GM19035 (cell line): ENCODE results near the gene MINDY4.

Experiments
- ATAC-seq: cut with Tn5 transposase; IDR thresholded peaks from one replicate; pipeline ENCODE4 v1.9.1; 2021; ENCODE audit not compliant: unreplicated experiment

The MINDY4 gene

DNA sequence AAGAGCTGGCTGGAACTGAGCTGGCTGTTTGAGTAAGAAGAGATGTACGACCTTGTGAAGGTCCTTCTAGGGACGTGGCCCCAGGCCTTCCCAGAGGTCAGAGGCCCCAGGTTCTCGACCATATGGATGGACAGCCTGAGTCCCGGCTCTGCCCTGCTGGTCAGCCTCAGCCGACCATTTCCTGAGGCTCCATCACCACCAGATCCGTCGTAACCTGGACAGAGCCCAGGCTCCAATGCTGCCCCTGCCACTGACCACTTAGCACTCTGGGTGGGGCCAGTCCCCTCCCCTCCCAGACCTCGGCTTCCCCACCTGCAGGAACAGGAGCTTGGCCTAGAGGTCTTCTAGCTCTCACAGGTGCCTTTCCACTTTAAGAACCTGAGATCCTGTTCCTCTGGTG lies 29.9 kb upstream of the MINDY4 start:
- ATAC-seq: no peak

DNA sequence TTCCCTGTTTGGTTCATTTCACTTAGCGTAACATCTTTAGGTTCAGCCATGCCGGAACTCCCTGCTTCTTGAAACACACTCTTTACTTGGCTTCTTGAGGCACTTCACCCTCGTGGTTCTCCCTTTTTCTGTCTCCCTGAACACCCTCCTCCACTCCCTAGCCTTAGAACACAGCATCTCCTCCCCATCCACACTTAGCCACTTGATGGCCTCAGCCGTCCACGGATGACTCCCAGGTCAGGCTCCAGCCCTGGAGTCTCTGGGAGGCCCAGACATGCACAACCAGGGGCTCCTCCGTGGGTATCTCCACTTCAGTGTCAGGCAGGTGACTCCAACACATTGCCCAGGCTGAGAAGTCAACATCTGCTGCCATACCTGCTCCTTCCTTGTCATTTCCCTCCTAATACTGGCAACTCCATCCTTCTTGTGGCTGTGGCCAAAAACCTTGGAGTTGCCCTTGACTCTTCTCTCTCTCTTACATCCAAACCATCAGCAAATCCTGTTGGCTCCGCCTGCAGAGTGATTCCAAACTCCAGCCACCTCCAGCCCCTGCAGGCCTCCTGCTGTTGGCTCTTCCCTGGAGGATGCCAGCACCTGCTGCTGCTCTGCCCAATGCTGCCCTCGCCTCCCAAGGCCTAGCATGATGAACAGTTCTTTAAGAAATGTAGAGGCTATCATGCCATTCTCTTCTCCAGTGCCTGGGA lies 27.7 kb upstream of the MINDY4 start:
- ATAC-seq: no peak

DNA sequence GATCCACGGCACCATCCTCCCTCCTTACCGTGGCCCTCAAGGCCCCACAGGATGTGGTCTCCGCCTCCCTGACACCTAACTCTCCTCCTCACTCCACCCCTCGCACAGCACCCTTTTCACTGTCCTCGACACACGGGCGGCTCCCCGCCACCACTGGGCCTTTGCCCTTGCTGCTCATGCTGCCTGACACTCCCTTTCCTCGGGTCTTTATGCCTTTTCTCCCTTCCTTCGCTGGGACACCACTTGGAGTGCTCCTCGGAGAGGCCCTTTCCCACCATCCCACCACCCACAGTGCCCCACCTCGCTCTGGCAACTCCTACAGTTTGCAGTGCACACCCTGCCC lies 27.2 kb upstream of the MINDY4 start:
- no peak for ATAC-seq

DNA sequence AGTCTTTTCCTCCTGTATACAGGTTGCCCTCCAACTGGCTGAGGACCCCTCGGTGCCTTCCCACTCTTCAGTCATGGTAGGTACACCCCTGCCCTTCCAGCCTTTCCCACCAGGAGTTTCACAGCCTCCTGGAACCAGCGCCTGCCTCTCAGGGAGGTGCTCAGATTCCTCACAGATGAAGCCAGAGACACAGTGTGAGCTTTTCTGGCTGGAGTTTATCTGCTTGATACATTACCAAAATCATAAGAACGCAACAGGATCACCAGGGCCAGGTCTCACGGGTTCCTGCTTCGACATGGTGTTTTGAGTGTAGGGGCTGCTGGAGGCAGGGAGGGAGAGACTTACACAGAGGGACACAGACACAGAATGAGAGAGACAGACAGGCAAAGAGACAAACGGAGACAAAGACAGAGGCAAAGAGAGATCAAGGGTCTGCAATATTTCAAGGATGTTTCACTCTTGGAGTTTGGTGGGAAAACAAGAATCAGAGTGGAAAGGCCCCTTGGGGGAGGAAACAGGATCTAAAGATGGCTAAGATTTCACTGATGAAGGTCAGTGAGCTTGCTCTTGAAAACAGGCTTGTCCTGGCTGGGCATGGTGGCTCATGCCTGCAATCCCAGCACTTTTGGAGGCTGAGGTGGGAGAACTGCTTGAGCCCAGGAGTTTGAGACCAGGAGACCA lies 25.8 kb upstream of the MINDY4 start:
- ATAC-seq: no peak

DNA sequence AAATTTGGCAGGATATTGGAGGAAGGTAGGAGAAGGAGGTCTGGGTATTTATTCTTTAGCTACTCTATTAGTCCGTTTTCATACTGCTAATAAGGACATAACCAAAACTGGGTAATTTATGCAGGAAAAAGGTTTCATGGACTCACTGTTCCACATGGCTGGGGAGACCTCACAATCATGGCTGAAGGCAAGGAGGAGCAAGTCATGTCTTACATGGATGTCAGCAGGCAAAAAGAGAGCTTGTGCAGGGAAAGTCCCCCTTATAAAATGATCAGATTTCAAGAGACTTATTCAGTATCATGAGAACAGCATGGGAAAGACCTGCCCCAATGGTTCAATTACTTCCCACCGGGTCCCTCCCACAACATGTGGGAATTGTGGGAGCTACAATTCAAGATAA lies 21.2 kb upstream of the MINDY4 start:
- ATAC-seq: no peak

DNA sequence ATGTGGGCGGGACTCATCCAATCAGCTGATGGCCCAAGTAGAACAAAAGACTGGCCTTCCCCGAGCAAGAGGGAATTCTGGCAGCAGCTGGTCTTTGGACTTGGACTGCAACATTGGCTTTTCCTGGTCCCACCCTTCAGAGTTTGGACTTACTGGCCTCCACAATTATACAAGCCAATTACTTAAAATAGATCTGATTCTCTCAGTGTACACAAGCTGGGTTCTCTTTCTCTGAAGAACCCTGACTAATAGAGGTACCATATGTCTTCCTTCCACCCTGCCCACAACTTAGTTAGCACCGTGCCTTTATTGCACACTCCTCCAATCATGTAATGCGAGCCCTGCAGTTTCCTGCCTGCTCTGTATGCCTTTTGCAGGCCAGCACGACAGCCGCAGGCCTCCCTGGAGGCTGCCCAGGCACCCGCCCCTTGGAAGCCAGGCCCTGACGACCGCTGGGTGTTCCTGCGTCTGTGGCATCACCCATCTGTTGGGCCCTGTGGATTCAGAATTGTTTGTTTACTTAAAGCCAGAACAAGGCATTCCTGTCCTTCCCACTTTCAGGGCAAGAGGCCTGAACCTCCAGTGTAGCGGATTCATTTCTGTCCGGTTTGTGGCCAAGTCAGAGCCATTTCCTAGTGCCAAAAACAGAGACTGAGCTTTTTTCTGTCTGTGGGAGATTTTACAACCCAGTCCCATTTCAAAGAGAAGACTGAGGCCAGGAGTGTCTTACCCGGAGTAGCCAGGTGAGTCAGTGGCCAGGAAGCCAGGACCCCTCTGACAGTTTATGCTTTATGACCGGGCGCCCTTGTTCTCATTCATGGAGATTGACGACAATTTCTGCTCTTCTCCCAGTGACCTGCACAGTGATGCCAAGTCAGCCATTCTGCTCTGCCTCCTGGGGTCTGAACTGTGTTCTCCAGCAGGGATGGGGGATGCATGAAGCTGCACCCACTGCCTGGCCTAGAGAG lies 20.2 kb upstream of the MINDY4 start:
- ATAC-seq: no peak

DNA sequence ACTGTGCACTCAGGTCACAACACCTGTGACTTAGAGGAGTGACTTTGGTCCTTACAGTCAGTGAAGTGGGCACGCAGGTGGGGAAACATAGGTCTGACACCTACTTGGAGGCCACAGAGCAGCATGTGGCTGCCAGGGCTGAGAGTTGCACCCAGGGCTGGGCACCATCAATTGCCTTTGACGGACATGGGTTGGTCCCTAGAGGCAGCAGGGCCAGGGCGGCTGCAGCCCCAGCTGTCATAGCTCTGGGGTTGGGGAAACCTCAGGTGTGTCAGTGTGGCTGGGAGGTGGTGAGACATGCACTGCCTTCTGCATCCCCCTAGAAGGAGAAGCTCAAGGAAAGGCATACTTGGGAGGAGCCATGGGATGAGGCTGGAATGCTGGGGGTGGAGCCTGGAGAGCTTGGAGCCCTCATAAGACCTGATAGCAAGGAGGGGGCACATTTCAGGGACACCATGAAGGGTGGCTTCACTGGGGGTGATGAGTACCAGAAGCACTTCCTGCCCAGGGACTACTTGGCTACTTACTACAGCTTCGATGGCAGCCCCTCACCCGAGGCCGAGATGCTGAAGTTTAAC lies 19.4 kb upstream of the MINDY4 start, which contains the start of gene INMT:
TSS of gene INMT (plus strand) at position 440 of the 578 bp plus-strand sequence. CDS start at position 456, 16 bp downstream.
- ATAC-seq: no peak

DNA sequence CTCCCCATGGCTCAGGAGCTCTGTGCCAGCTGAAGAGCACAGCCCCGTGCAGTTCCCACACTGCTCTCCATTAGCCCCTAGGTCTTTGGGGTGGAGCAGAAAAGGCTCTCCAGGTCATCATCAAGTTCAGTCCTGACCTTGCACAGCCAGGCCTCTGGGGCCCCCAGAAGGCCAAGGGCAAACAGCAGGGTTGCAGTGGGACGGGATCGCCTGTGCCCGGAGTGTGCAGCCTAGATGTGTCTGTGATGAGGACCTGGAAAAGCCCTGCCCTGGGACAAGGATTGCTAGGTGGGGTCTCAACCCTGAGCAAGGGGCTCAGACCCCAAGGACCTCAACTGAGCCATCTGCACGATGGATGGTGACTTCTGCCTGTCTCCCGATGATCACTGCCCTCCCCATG lies 18.7 kb upstream of the MINDY4 start:
- no peak for ATAC-seq

DNA sequence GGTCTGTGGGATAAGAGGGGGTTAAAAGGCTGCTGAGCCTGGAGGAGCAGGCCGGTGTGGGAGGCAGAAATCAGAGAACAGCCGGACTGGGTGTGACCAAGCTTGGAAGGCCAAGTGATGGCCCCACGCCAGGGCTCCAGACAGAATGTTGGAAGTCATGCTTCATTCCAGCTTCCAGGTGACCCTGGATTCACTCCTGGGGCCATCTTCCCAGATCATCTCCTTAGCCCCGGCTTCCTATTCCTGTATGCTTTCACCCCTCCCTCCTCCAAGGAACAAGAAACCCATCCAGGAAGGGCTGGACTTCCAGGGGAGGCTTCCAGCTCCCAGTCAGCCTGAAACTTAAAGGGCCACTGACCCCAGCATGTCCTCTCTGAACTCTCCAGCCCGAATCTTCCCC lies 18.2 kb upstream of the MINDY4 start:
- ATAC-seq: no peak

DNA sequence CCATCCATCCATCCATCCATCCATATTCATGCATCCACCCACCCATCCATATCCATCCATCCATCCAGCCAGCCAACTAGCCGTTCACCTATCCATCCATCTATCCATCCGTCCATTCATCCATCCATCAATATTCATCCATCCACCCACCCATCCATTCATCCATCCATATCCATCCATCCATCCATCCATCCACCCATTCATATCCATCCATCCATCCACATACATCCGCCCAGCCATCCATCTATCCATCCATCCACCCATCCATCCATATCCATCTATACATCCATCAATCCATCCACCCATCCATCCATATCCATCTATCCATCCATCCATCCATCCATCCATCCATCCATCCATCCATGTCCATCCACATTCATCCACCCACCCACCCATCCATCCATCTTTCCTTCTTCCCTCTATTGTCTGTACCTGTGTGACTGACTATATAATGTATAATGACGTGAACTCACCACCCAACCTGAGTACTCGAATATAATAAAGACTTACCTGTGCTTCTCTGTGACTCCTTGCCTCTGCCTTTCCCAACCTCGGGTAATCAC lies 16.8 kb upstream of the MINDY4 start:
- no peak for ATAC-seq

DNA sequence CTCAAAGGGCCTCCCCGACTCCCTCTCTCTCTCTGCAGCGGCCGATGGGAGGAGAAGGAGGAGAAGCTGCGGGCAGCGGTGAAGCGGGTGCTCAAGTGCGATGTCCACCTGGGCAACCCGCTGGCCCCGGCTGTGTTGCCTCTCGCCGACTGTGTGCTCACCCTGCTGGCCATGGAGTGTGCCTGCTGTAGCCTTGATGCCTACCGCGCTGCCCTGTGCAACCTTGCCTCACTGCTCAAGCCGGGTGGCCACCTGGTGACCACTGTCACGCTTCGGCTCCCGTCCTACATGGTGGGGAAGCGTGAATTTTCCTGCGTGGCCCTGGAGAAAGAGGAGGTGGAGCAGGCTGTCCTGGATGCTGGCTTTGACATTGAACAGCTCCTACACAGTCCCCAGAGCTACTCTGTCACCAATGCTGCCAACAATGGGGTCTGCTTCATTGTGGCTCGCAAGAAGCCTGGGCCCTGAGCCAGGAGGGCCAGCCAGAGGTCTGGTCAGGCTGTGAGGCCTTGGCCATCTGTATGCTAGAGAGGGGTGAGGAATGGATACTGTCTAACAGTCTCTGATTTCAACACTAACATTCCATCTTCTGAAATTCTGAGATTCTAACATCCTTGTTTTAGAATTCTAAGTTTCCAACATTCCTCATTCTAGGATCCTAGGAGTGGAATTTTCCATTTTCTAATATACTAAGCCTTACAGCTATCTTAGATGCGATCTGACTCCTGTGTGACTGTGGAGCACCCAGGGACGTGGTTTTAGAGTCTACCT lies 15.6 kb upstream of the MINDY4 start:
- no peak for ATAC-seq

DNA sequence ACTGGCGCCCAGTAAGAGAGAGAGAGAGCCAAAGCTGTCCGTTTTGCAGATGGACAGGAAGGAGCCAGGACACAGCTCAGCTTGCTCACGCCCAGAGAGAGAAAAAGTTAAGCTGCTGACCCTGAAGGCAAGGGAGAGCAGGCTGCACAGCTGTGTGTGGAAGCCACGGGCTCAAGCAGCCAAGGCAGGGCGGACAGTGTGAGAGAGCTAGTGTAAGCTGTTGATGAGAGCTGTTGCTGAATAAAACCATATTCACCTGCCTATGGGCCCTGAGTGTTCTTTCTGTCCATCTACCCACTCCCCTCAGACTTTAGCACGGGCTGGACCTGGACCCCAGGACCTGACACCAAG lies 13.9 kb upstream of the MINDY4 start:
- ATAC-seq: no peak

DNA sequence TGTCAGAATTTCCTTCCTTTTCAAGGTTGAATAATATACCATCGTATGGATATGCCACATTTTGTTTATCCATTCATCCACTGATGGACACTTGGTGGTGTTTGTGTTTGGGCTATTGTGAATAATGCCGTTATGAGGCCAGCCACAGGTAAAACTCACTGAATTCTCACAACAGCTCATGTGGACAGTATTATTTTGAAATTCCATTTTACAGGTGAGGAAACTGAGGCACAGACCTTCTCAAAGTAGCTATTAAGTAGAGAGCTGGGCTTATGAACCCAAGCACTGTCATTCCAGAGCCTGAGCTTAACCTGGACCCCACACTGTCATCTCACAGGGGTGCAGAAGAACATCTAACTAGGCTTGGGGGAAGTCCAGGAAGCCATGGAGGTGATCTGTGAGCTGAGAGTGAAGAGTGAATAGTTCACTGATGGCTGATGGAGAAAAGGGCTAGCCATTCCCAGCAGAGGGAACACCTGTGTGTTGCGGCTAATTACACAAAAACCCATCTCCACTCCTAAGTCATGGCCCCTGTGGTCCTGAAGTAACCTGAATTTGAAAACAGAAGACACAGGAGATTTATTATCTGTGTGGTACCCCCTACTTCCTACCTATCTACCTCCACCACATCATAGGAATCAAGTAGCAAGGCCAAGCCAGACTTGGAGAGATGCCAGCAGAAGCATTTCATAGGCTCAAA lies 10.6 kb upstream of the MINDY4 start:
- no peak for ATAC-seq

DNA sequence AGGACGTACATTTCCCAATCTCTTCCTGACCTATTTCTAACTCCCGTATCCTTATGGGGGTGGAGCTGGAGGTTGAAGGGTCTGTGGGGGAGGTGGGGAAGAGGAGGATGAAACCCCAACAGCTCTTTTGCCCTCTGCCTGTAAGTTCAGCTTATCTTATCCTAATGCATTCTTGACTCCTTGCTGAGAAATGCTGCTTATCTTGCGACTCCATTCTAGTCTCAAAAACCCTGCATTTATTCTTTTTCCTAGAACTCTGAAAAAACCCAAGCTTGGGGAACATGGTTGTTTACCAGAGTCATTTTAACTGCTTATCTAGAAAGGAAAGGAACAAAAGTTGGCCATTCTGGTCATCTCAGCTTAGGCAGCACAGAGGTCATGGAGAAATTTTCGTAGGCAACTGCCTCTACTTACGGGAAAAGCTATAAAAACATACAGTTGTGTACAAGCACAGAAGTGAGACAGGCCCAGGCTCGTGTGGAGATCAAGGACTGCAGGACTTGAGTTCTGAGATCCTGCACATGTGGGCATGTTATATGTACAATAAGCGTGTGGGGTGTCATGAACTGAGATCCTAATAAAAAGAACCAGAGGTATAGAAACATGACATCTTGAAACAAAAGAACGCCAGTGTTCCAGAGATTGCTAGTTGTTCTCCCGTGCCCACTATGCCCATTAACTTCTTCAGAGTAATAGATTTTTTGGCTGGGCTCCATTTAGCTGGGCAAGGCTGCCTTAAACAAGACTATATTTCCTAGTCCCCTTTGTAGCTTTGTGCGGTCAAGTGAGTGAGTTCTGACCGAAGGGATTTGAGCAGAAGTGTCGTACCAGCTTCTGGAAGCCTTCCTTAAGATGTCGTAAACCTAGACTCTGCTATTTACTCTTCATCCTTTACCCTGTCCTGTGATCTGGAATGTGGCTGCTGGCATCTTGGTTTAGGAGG lies 9.7 kb upstream of the MINDY4 start:
- ATAC-seq: no peak

DNA sequence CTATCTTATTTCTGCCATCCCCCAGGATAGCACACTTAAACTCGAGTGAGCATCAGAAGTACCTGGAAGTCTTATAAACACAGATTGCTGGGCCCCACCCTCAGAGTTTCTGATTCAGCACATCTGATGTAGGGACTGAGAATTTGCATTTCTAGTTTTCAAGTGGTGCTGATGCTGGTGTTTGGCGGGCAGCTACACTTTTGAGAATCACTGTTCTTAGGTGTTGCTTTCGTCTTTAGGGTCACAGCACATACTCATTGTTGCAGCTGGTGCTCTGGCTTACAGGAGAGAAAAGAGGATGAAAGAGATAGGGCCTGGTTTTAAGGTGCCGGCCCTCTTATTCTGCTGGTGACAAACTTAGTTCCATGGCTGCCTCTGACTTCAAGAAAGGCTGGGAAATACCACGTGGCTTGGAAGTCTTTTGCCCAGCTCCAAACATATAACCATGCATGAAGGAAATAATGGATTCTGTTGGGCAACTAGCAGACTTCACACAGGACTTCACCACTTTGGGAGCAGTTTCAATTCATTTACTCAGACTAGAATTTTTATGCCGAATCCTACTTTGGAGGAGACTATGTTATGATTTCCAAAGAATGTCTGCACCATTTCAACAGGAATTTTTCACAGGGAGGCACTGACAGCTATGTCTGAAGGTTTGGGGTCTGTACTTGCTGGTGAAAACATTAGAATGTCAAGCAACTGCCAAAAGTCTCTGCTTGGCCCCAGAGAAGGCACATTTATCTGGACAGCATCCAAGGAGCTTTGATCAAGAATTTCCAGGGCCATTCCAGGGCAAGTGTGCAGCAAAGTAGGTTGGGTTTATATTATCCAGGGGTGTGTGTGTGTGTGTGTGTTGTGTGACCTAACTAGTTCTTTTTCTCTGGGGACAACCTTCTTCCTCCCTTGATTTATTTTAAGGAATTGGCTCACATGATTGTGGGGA lies 6.9 kb upstream of the MINDY4 start:
- peak; percentile 97 for ATAC-seq

DNA sequence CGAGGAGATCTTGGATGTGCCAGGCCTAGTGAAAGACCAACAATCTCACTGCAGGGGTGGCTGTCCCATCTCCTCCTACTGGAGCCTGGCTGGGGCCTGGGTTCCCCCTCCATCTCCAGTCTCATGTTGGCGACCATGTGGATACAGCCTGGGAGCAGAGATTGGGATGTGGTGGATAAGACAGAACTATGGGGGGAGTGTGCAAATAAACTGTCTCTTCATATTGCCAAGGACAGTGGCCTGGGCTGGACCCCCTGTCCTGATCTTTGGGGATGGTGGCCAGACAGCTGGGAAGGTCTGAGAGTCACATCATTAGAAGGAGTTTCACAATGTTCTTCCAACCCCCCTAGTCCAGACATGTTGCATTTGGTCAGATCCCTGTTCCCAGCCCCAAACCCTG lies 5.8 kb upstream of the MINDY4 start:
- no peak for ATAC-seq

DNA sequence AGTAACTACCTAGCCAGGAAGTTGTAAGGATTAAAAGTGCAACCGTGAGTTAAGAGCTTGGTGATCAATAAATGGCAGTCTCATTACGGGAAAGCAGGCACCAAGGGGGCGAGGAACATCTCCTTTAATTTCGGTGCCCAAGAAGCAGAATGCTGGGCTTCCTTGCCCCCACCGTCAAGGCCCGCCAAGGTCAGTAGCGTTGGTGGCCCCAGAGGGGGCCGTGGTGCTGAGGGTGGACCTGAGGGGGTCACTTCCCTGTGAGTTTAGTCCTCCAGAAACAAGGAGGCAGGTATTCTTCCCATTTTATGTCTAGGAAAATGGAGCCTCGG lies 408 bp upstream of the MINDY4 start:
- ATAC-seq: no peak
